Endothelial cell of hepatic sinusoid (primary cell): ENCODE measurements around the gene SH2B3.
"Not testable (repeated sequence)": the region's sequence is repeated elsewhere in the genome, so short reads cannot be mapped to it uniquely, and the experiment has no call there.

Experiments
- in situ Hi-C: cut with HindIII; loops from 2 replicates; pipeline ENCODE4 v1.10.0; 2017; ENCODE audit warnings: low sequenced_read_pairs

The SH2B3 gene

DNA sequence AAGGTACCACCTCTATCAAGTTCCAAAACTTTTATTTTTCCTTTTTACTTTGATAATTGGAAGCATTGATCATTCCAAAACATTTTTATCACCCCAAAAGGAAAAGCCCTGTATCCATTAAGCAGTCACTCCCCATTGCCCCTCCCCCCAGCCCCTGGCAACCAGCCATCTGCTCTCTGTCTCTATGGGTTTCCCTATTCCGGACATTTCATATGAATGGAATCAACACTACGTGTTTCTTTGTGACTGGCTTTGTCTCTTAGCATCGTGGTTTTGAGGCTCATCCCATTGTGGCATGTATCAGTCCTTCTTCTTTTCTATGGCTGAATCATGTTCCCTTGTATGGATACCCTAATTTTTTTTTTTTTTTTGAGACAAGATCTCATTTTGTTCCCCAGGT is 18.8 kb upstream of the SH2B3 start:
- in situ Hi-C loops, result no loop called here

DNA sequence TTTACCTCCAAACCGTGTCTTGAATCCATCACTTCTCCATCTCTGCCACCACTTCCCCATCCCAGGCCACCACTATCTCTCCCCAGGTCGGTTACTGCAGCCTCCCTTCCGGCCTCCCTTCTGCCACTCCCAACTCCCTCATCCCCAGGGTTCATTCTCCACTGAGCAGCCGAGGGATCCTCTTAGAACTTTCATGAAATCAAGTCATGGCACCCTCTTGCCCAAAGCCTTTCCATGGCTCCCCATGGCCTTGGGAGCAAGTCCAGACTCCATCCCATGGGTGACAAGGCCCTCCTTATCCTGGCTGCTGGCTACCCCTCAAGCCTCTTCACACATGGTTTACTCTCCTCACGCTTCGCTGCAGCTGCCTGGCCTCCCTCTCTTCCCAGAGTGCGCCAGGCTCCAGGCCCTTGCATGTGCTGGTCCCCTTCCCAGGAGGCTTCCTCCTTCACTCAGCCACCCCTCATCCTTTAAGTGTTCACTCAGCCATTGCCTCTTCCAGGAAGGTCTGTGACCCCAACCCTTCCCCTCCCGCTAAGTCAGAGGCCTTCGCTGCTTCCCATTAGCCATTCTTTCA is 17.9 kb upstream of the SH2B3 start:
- in situ Hi-C loops, result no loop called here

DNA sequence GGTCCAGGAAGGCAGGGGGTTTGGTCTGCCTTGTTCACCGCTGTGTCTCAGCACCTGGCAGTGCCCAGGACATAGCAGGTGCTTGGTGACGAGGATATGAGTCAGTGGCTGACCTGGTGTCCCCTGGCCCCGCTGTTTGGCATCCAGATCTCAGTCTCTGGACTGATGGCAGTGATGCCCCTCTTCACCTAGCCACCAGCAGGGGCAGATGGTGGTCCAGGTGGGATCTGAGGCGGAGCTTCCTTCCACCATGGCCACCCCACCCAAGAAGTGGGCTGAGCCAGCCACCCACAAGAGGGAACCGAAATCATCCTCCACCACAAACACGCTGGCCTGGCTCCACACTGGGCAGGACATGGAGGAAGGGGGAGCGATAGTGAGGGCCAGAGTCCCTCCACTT is 16.1 kb upstream of the SH2B3 start:
- in situ Hi-C loops, result no loop called here

DNA sequence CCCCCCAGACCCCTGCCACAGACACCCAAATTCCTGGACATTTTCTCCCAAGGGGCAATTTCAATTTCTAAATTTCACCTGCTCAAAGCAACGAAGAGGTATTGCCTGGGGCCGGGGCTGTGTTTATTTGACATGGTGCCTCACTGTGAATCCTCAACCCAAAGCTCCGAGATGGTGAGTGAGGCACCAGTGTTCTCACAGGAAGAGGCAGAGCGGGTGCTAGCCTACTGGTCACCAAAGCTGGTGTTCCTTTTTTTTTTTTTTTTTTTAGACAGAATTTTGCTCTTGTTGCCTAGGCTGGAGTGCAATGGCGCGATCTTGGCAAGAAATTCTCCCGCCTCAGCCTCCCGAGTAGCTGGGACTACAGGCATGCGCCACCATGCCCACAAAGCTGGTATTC is 14.8 kb upstream of the SH2B3 start:
- in situ Hi-C loops, result no loop called here

DNA sequence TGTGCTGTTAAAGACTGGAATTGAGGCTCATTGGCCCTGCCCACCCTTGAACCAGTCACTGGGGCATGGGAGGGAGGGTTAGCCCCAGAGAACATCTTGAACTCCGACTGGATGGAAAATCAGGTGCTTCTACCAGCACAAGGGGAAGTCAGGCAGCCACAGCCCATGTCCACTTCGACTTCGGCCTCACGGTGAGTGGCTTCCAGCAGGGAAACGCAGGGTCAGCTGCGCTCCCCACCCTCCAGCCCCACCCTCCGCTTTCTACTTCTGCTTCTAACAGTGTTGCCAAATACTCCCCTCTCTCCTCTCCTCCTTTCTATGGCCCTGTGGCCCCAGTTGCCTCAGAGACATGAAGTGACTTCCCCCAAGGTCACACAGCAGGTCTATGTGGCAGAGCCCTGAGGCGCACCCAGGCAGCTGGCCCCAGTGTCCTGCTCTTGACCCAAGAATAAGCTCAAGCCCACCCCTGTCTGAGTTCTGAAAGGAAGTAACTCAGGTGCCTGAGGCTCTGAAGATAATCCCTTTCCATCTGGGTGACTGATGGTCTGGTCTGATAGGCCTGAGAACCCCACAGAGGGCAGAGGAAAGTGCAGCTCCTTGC is 11.9 kb upstream of the SH2B3 start:
- in situ Hi-C loops, result no loop called here

DNA sequence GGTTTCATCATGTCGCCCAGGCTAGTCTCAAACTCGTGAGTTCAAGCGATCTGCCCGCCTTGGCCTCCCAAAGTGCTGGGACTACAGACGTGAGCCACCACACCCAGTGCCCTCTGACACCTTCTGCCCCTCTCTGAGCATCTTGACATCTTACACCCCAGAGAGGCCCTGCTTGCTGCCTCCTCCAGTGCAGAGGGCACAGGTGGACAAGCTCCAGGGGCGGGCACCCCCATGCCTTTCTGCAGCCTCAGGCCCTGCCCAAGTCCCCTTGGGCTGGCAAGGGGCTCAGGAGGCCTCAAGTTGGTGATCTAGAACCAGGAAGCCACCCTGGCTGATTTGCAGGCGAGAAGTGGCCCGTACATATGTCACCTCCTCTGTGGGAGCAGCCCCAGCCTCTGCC is 11.2 kb upstream of the SH2B3 start:
- in situ Hi-C loops, result no loop called here

DNA sequence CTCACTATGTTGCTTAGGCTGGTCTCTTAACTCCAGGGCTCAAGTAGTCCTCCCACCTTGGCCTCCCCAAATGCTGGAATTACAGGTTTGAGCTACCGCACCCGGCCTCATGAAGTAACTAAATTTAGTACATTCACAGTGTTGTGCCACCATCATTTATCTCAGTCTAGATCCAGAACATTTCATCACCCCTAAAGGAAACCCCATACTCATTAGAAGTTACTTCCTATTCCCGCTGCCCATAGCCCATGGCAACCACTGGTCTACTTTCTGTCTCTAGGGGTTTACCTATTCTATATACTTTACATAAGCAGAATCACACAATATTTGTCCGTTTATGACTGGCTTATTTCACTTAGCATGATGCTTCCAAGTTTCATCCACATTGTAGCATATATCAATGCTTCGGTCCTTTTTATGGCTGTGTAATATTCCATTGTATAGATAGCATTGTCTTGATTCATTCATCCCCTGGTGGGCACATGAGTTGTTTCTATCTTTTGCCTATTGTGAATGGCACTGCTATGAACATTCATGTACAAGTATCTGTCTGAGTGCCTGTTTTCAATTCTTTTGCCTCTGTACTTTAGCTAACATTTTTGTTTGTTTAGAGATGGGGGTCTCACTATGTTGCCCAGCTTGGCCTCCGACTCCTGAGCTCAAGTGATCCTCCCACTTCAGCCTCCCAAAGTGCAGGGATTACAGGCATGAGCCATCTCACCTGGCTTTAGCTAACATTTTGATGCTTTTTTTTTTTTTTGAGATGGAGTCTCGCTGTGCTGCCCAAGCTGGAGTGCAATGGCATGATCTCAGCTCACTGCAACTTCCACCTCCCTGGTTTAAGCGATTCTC is 10.2 kb upstream of the SH2B3 start:
- in situ Hi-C loops, result loop anchor here (5.0 kb wide), 1 partner anchor 57 kb away; no protein-coding TSS in a partner anchor

DNA sequence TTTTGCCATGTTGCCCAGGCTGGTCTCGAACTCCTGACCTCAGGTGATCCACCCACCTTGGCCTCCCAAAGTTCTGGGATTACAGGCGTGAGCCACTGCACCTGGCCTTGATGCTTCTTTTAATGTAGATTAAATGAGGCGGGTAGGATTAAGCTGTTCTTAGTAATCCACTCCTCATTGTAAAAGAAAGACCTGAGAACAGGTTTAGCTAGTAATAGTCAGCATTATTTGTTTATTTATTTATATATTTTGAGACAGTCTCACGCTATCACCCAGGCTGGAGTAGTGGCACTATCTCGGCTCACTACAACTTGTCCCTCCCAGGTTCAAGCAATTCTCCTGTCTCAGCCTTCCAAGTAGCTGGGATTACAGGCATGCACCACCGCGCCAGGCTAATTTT is 9.5 kb upstream of the SH2B3 start:
- in situ Hi-C loops, result loop anchor here (5.0 kb wide), 1 partner anchor 56 kb away; no protein-coding TSS in a partner anchor

DNA sequence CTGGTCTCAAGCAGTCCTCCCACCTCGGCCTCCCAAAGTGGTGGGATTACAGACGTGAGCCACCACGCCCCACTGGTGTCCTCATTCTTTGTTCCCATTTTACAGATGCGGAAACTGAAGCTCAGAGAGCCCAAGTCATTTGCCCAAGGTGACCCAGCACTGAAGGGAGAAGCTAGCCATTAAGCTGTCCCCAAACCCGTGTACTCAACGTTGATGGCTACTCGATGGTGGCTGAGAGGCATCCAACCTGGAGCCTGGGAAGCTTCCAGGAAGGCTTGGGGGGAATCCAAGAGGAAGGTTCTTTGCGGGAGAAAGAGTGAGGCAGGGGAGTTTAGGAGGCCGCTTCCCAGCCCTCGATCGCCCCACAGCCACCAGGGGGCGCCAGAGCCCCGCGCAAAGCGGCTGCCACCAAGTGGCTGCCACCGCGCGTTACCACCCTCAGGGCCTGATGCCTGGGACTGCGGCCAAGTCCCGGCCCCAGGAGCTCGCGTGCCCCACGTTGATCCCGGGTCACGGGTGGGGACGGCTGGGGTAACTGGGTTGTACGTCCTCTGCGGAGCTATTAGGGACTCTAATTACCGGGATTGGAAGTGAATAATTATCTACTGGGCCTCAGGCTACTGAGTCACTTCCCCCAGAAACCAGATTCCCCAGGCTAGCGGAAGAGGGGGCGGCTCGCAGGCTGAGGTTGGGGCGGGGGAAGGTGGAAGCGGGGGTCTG is 8.8 kb upstream of the SH2B3 start:
- in situ Hi-C loops, result loop anchor here (5.0 kb wide), 1 partner anchor 55 kb away; no protein-coding TSS in a partner anchor

DNA sequence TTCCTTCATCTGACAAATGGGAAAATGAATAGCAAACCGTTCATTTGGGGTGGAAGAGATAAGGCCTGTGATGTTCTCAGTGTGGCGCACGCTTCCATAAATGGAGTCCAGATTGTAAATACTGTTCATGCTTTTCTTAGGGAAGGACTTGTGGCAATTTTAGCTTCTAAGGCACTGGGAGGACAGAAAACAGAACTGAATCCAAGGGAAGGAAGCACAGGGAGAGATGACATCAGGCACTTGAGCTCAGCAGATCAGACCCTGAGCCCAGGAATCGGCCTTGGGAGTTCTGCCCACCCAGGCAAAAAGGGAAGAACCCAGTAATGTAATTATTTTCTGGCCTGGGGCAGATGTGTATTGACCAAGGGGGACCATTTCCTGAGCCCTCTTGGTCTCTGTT is 7.2 kb upstream of the SH2B3 start:
- in situ Hi-C loops, result loop anchor here (5.0 kb wide), 1 partner anchor 54 kb away; no protein-coding TSS in a partner anchor

DNA sequence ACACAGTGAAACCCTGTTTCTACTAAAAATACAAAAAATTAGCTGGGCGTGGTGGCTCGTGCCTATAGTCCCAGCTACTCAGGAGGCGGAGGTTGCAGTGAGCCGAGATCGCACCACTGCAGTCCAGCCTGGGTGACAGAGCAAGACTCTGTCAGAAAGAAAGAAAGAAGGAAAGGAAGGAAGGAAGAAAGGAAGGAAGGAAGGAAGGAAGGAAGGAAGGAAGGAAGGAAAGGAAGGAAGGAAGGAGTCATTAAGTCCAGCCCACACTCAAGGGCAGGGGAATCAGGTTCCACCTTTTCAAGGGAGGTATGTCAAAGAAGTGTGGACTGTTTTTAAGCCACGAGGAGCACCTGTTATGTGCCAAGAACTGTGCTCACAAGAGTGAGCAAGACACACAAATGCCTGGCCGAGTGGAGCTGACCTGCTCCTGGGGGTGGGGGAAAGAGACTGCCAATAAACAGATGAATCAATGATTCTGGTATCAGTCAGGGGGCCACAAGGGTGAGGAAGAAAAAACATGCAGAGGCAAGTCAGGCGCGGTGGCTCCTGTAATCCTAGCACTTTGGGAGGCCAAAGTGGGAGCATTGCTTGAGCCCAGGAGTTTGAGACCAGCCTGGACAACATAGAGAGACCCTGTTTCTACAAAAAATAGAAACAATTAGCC is 5.8 kb upstream of the SH2B3 start:
- in situ Hi-C loops, result loop anchor here (5.0 kb wide), 1 partner anchor 52 kb away; no protein-coding TSS in a partner anchor

DNA sequence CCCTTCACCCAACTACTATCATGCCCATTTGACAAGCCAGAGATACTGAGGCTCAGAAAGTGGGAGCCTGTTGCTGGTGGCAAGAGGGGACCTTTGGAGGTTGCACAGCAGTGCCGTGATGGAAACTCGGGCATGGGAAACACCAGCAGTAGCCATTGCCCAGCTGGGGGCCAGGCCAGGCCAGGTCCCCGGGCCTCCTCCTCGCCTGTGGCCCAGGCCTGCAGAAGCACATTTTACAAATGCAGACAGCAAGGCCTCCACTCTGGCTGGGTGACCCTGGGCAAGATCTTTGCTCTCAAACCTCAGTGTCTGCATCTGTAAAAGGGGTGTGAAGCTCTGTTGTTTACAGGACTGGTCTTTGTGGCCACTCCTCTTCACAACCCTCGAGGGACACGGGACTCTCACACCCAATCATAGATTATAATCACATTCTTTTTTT is 4.5 kb upstream of the SH2B3 start:
- in situ Hi-C loops, result no loop called here

DNA sequence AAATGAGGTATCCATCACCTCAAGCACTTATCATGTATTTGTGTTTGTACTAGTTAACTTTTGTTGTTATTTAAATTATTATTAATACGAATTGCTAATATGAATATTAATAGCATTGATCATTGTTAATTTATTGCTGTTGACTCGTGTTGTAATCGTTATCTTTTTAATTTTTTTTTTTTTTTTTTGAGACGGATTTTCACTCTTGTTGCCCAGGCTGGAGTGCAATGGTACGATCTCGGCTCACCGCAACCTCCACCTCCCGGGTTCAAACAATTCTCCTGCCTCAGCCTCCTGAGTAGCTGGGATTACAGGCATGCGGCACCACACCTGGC is 3.3 kb upstream of the SH2B3 start:
- in situ Hi-C loops, result not testable (repeated sequence)

DNA sequence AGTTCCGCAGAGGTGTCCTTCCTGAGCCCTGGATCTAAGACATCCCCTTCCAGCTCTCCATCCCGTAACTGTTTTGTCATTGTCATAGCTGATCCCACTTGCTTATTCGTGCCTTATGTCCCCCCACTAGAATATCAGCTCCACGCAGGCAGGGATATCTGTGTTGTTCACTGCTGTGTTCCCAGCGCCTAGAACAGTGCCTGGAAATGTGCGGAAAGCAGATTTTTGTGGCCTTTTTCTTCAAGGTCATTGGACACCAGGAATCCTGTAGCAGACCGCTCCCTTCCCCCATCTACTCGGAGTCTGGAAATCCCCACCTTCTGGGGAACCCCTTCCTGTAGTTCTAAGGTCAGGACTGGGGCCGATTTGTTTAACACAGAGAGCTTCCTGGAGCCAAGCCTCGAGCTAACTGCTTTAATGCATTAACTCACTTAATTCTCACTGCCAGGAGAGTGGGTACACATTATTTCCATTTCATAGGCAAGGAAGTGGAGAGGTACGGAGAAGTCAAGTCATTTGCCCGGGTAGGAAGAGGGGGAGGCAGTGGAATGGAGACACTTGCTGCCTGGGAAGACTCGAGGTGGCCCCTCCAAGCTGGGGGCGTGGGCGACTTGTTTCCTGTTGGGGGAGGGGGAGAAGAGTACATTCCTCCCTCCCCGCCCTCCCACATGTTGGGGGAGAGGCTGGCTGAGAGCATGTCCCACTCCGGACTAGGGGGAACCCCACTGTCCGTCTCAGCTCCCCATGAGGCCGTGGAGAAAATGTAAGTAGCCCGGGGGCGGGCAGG is 1.2 kb upstream of the SH2B3 start:
- in situ Hi-C loops, result no loop called here

DNA sequence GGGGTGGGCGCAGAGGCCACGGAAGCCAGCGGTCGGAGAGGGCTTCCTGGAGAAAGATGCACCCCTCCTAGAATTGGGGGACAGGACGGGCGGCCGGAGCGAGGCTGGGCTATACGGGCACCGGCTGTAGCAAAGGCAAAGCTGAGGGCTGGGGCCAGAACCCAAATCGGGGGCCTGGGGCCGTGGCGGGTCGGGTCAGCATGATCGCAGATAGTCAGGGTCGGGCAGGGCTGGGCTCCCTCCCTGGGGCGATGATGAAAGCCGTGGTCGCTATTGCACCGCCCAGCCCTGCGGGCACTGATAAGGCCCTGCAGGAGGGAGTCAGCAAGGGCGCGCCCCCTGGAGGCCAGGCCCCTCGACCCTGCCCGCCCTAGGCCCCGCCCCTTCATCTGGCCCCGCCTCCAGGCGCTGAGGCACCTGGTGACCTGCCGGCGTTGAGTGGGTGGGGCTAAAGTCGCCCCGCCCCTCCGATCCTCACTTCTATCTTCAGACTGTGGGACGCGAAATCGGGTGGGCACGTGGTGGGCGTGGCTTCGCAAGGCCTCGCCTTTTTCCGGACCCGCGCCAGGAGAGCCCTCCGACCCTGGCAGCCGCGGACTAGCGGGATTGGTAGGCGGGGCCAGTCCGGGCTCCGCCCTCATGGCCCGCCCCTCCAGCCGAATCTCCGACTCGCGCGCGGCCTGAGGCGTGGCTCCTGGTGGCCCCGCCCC is 419 bp upstream of the SH2B3 start:
- in situ Hi-C loops, result no loop called here

DNA sequence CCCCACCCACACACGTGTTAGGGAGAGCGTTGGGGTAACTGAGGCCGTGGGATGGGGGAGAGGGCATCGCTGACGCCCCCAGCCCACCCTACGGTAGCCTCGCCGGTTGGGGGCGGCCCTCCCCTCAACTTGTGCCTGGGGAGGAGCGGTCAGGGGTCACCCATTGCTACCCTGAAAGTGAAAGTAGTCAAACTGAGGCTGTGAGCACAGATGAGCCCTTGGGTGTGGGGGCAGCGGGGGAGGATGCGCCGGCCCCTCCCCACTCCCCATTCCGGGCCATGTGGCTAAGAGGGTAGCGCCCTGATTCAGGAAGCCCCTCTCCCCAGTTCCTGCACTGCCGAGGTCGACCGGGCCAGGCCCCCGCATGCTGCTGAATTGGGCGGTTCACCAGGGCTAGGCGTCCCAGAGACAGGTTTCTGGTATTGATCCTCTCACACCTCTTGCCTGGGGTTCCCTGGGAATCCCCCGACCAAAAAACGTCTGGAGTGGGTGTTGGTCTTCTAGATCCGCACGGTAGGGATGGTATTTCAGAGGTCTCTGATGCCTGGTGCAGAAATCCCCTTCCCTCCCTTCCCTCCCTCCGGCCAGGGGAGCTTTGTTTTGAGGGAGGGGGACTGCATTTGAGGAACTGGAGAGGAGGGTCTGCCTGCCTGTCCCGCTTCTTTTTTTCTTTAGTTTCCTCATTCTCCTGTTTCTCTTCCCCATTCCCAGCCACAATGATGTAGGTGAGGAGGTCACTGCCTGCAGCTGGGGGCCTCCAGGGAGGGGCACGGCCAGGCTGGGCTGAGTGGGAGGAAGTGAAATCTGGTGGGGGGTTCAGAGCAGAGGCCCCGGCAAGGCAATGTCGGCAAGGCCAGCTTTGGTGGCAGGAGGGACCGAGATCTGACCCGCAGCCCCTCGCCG is 1.0 kb downstream of the SH2B3 start:
- in situ Hi-C loops, result no loop called here

DNA sequence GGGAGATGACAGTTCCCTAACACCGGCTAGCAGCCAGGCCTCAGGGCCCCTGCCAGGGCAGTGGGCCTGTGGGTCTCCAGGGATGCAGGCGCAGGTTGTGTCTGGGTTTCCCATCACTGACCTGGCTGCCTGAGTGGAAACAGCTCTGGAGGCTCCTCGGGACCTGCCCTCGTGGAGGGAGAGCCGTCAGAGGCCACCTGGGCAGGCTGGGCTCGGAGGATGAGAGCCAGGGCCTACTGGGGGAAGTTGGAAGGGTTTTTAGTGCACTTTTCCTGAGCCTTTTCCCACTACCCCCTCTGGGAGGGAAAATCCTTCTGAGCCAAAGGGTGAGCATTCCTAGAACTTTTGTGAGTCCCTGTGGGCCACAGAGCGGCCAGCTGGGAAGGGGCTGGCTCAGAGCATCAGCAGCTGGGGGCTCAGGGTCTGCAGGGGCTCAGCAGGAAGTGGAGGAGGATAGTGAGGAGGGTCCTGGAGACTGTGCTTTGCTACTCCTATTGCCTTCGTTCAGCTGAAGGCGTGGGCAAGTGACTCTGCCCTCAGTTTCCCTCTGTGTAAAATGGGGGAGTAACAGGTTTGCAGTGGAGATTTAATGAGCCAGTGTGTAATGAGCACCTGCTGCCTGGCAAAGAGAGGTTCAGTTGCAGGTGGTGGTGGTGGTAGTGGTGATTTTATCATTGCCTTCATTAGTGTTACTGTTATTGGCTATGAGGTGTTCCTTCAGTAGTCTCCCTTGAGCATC is 1.8 kb downstream of the SH2B3 start:
- in situ Hi-C loops, result no loop called here

DNA sequence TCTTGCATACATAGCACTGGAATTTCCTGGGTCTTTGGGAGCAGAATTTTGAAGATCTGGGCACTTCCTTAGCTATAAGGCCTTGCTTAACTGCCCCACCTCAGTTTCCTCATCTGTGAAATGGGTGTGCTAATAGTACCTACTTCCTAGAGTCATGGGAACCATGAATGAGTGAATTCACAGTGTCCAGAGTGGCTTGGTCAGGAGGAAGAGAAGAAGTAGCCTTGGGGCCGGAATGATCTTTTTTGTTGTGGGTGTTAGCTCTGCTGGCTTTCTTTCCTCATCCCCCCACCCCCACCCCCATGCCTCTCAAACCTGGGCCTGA is 2.4 kb downstream of the SH2B3 start:
- in situ Hi-C loops, result no loop called here
